A673 (cell line): Measurements from ENCODE around the gene RALGAPA1. TPM values are rescaled to one million over a fixed set of nuclear protein-coding genes. Genes with fewer than 3 reads are reported as not detected.

ENCODE experiments used
- BruUV-seq: library from RNA; stranded (reverse); fragments of 400-500 nt; replicated peaks from 2 replicates; lab custom pipeline; 2021; lab: Mats Ljungman, UMichigan
- CTCF ChIA-PET: fragments of 300-600 bp; sonication (Branson Sonifier 250); formaldehyde crosslinking; loops from one replicate; lab custom pipeline; 2022; ENCODE audit warnings: antibody characterized with exemption; lab: Charles Lee
- POLR2A ChIA-PET: fragments of 300-600 bp; sonication (Branson Sonifier 250); formaldehyde crosslinking; loops from one replicate; lab custom pipeline; 2022; ENCODE audit warnings: antibody characterized with exemption; ENCODE audit not compliant: low non-redundant PET; lab: Charles Lee
- DNase-seq: peaks from one replicate; pipeline ENCODE4 v3.0.0-alpha.2; 2015; ENCODE audit warnings: low spot score
- H3K27ac ChIP-seq: fragments of 200-600 bp; sonication (generic); 2 replicates; pipeline ENCODE4 v1.5.1; 2016; ENCODE audit warnings: mixed run types, low read depth, mild to moderate bottlenecking, mixed read lengths, antibody characterized with exemption, low read length; ENCODE audit not compliant: poor library complexity, severe bottlenecking
- H3K27me3 ChIP-seq: fragments of 200-600 bp; sonication (generic); replicated peaks from 2 replicates; pipeline ENCODE4 v1.6.1; 2017; ENCODE audit warnings: mixed run types, low read depth, mild to moderate bottlenecking, mixed read lengths, antibody characterized with exemption, low read length; ENCODE audit not compliant: insufficient read depth, poor library complexity
- H3K36me3 ChIP-seq: fragments of 200-600 bp; sonication (generic); 2 replicates; pipeline ENCODE4 v1.6.1; 2016; ENCODE audit warnings: mixed run types, mild to moderate bottlenecking, mixed read lengths, antibody characterized with exemption, low read length; ENCODE audit not compliant: insufficient read depth, poor library complexity, severe bottlenecking
- H3K4me1 ChIP-seq: fragments of 200-600 bp; sonication (generic); 2 replicates; pipeline ENCODE4 v1.6.1; 2017; ENCODE audit warnings: mixed run types, mild to moderate bottlenecking, mixed read lengths, antibody characterized with exemption, low read length; ENCODE audit not compliant: insufficient read depth, poor library complexity, severe bottlenecking
- H3K4me3 ChIP-seq: fragments of 200-600 bp; sonication (generic); 2 replicates; pipeline ENCODE4 v1.5.1; 2016; ENCODE audit warnings: low read depth, mixed run types, mild to moderate bottlenecking, mixed read lengths, low read length; ENCODE audit not compliant: poor library complexity, severe bottlenecking
- H3K9me3 ChIP-seq: fragments of 200-600 bp; sonication (generic); 2 replicates; pipeline ENCODE4 v1.6.1; 2016; ENCODE audit warnings: mixed run types, low read depth, mild to moderate bottlenecking, mixed read lengths, antibody characterized with exemption, low read length; ENCODE audit not compliant: poor library complexity, severe bottlenecking
- EZH2 ChIP-seq: fragments of 200-600 bp; sonication (generic); IDR thresholded peaks from 2 replicates; pipeline ENCODE4 v1.6.1; 2017; ENCODE audit warnings: borderline replicate concordance, low read depth, mild to moderate bottlenecking, mixed read lengths, antibody characterized with exemption, low read length; ENCODE audit not compliant: poor library complexity, severe bottlenecking
- intact Hi-C: fragments of 100-400 bp; cut with micrococcal nuclease; formaldehyde crosslinking; loops from one replicate; pipeline ENCODE4 v1.10.0; 2022; ENCODE audit not compliant: unreplicated experiment
- total RNA-seq: library from RNA; stranded (reverse); gene quantifications from 2 replicates; pipeline ENCODE4 v1.2.3, GENCODE V29; 2021
- TF ChIP-seq, protein P1 (sequence below): fragments of 300-800, 200-600 bp; sonication (generic); conservative IDR thresholded peaks from 2 replicates; pipeline ENCODE4 v1.5.1; 2017; ENCODE audit warnings: low read depth, mild to moderate bottlenecking, antibody characterized with exemption, low read length, moderate library complexity, mixed read lengths

RALGAPA1 gene
- total RNA-seq, 1 experiment from 2014 or later, result 42.4 TPM

DNA sequence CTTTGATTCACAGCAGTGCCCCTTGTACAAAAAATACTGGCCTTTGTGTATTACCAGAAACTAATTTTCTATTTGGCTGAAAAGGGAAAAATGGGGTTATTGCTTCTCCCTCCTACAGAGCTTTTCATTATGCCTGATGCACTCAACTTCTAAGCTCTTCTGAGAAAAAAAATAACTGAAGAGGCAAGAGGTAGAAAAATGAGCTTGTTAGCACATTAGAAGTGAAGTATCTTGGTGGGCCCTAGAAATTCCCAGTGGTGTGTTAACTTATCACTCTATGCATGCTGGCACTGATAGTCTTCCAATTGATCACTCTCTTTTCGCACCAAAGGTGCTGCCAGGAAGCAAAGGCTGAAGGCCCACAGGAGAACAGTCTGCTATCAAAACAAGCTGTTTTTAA lies 258.0 kb downstream of the RALGAPA1 start:
- no peak for DNase-seq
- POLR2A ChIA-PET, result no interaction called here
- no peak overlapping the region for H3K27ac ChIP-seq
- H3K27me3 ChIP-seq, result no peaks in the 10 kb centered on the region
- BruUV-seq, result no TSS peak
- no peaks in the 10 kb centered on the region for H3K4me1 ChIP-seq
- no peak overlapping the region for H3K4me3 ChIP-seq
- H3K36me3 ChIP-seq, result no peaks in the 10 kb centered on the region
- CTCF ChIA-PET, result no interaction called here
- intact Hi-C loops, result no loop called here
- no peaks in the 10 kb centered on the region for H3K9me3 ChIP-seq
- TF ChIP-seq, protein P1, sequence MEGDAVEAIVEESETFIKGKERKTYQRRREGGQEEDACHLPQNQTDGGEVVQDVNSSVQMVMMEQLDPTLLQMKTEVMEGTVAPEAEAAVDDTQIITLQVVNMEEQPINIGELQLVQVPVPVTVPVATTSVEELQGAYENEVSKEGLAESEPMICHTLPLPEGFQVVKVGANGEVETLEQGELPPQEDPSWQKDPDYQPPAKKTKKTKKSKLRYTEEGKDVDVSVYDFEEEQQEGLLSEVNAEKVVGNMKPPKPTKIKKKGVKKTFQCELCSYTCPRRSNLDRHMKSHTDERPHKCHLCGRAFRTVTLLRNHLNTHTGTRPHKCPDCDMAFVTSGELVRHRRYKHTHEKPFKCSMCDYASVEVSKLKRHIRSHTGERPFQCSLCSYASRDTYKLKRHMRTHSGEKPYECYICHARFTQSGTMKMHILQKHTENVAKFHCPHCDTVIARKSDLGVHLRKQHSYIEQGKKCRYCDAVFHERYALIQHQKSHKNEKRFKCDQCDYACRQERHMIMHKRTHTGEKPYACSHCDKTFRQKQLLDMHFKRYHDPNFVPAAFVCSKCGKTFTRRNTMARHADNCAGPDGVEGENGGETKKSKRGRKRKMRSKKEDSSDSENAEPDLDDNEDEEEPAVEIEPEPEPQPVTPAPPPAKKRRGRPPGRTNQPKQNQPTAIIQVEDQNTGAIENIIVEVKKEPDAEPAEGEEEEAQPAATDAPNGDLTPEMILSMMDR, result no peak
- TF ChIP-seq EZH2, result no peak

DNA sequence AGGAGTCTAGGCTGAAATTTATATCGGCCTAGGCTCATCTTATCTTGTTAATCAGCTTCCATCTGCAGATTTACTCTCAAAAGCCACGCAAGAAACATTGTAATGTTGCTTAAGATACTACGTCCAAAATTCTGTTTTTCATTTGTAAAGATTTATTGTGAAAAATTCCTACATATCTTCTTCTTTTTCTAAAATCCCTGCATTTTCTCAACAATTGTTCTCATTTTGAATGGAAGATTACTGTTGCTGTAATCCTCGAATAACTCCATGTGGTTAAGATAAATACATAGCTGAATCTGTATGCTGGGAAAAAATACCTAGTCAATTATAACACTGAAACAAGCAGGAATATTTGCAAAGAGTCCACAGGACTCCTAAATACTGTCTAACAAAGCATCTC lies 259.5 kb downstream of the RALGAPA1 start:
- no peak overlapping the region for H3K27ac ChIP-seq
- H3K36me3 ChIP-seq, result no peaks in the 10 kb centered on the region
- H3K4me1 ChIP-seq, result no peaks in the 10 kb centered on the region
- H3K27me3 ChIP-seq, result no peaks in the 10 kb centered on the region
- intact Hi-C loops, result no loop called here
- no peaks in the 10 kb centered on the region for H3K9me3 ChIP-seq
- CTCF ChIA-PET, result no interaction called here
- POLR2A ChIA-PET, result no interaction called here
- TF ChIP-seq EZH2, result no peak
- TF ChIP-seq, protein P1, result no peak
- DNase-seq, result no peak
- H3K4me3 ChIP-seq, result no peak overlapping the region
- no TSS peak for BruUV-seq

DNA sequence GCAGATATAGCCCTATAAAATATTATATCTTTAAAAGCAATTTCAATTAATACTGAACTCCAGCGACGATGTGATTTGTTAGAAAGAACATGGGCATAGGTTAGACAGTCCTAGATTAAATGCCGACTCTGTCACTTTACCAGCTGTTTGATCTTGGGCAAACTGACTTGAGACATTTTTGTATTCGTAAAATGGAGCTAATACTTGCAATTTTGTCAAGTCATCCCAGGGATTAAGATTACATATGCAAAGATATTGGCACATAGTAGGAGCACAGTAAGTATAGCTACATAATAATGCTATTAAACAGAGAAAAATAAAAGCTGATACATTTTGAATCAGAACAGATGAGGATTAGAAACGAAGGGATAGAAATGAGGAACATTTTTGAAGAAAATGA lies 266.1 kb downstream of the RALGAPA1 start:
- BruUV-seq, result no TSS peak
- Histone ChIP-seq H3K4me1 (no peaks in the 10 kb centered on the region), H3K27ac (no peak overlapping the region), H3K36me3 (no peaks in the 10 kb centered on the region), H3K4me3 (no peak overlapping the region), H3K9me3 (no peaks in the 10 kb centered on the region), H3K27me3 (no peaks in the 10 kb centered on the region)
- POLR2A ChIA-PET, result no interaction called here
- intact Hi-C loops, result no loop called here
- TF ChIP-seq EZH2, result no peak
- TF ChIP-seq, protein P1, result no peak
- DNase-seq, result no peak
- CTCF ChIA-PET, result interaction anchor here (0.6 kb wide), 1 partner anchor 780 kb away, joined by 3 read pairs; no protein-coding TSS in a partner anchor
